Measurements from ENCODE around the gene CARHSP1. TPM values are rescaled to one million over a fixed set of nuclear protein-coding genes. Genes with fewer than 3 reads are reported as not detected.
"Not testable (repeated sequence)": the region's sequence is repeated elsewhere in the genome, so short reads cannot be mapped to it uniquely, and the experiment has no call there.

Gene CARHSP1
- total and polyA plus RNA-seq, 9 donors, result 53.2 to 102 (median 81.7) TPM

DNA sequence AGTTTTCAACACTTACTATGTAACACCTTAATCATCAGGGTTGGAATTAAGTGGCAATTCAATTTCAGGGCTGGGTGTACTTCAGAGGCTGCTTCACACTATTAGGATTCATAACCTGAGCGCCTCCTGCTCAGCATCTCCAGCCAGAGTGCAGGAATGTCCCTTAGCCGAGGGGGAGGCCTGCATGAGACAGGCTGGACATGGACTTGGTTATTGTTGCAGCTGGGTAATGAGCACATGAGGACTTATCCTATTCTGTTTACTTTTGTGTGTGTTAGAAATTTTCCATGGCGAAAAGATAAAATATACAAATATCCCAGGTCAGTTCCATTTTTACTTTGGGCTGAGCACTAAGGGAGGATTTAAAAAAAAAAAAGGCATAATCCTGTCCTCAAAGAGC lies 60.8 kb downstream of the CARHSP1 start:
- Histone ChIP-seq H3K27me3 (no peaks in the 10 kb centered on the region), H3K4me1 (ENCODE audit: insufficient read depth) (no peaks in the 10 kb centered on the region), H3K27ac (no peak overlapping the region), H3K9me3 (no peaks in the 10 kb centered on the region), H3K4me3 (no peak overlapping the region), H3K36me3 (no peaks in the 10 kb centered on the region)
- DNase-seq, result no peak
- WGBS, 3 donors, result 89 to 94% (median 93%) methylated on average over 3 of the region's 3 CpGs
- TF ChIP-seq EP300 (IDR thresholded peaks at IDR 0.05) (no peak), POLR2A (IDR thresholded peaks at IDR 0.05) (no peak)
- TF ChIP-seq, protein P1, sequence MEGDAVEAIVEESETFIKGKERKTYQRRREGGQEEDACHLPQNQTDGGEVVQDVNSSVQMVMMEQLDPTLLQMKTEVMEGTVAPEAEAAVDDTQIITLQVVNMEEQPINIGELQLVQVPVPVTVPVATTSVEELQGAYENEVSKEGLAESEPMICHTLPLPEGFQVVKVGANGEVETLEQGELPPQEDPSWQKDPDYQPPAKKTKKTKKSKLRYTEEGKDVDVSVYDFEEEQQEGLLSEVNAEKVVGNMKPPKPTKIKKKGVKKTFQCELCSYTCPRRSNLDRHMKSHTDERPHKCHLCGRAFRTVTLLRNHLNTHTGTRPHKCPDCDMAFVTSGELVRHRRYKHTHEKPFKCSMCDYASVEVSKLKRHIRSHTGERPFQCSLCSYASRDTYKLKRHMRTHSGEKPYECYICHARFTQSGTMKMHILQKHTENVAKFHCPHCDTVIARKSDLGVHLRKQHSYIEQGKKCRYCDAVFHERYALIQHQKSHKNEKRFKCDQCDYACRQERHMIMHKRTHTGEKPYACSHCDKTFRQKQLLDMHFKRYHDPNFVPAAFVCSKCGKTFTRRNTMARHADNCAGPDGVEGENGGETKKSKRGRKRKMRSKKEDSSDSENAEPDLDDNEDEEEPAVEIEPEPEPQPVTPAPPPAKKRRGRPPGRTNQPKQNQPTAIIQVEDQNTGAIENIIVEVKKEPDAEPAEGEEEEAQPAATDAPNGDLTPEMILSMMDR (IDR thresholded peaks at IDR 0.05), result no peak
- intact Hi-C loops (cut with DNase I), result no loop called here

DNA sequence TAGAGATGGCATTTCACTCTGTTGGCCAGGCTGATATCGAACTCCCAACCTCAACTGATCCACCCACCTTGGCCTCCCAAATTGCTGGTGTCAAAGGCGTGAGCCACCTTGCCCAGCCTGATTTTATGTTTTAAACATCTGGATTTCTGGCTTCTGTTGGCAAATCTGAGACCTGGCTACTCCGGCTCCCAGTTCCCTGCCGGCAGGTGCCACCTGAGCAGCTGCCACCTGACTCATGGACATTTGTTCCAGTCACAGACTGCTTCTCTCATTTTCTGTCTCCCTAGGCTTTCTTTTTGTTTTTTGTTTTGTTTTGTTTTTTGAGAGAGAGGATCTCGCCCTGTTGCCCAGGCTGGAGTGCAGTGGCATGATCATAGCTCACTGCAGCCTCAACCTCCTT lies 61.6 kb downstream of the CARHSP1 start:
- no peaks in the 10 kb centered on the region for H3K9me3 ChIP-seq
- TF ChIP-seq, protein P1 (IDR thresholded peaks at IDR 0.05), result no peak
- TF ChIP-seq EP300 (IDR thresholded peaks at IDR 0.05), result no peak
- no peak for TF ChIP-seq POLR2A (IDR thresholded peaks at IDR 0.05)
- H3K27ac ChIP-seq, result no peak overlapping the region
- intact Hi-C loops (cut with DNase I), result no loop called here
- no peak for DNase-seq
- no peaks in the 10 kb centered on the region for H3K27me3 ChIP-seq
- H3K4me1 ChIP-seq (ENCODE audit: insufficient read depth), result no peaks in the 10 kb centered on the region
- H3K36me3 ChIP-seq, result no peaks in the 10 kb centered on the region
- no peak overlapping the region for H3K4me3 ChIP-seq
- WGBS, 3 donors, result 96 to 99% (median 98%) methylated on average over 5 of the region's 5 CpGs

DNA sequence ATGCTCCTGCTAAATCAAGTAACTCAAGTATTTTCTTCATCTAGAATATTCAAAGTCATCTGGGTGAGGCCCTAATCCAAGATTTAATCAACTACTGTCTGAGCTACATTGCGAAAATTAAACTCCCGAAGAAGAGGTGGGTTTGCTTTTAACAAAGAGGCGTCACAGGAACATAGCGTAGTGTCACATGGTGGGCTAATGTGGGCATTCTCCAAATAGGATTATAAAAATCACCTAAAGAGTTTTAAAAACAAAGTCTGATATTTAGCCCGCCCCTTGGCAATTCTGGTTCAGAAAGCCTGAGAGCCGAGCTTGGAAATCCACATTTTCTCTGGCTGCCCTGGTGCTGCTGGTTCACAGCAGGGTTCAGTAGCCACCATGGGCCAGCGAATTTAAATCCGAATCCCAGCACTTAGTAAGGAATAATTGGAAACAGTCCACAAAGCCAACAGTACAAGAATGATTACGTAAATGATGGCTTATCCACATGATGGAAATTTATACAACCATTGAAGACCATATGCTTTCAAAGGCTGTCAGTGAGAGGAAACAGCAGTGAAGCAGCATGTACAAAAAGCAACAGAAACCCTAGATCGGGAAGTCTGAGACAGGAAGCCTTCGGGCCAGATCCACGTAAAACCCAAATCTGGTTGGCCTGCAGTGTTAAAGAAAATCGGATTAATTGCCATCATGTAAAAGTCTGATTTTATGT lies 62.4 kb downstream of the CARHSP1 start:
- Histone ChIP-seq H3K27ac (no peak overlapping the region), H3K9me3 (no peaks in the 10 kb centered on the region), H3K36me3 (no peaks in the 10 kb centered on the region), H3K4me1 (ENCODE audit: insufficient read depth) (no peaks in the 10 kb centered on the region), H3K4me3 (no peak overlapping the region), H3K27me3 (no peaks in the 10 kb centered on the region)
- no peak for DNase-seq
- intact Hi-C loops (cut with DNase I), result no loop called here
- TF ChIP-seq EP300 (IDR thresholded peaks at IDR 0.05) (no peak), POLR2A (IDR thresholded peaks at IDR 0.05) (no peak)
- TF ChIP-seq, protein P1 (IDR thresholded peaks at IDR 0.05), result no peak
- WGBS, 3 donors, result 90 to 92% (median 90%) methylated on average over 13 of the region's 13 CpGs

DNA sequence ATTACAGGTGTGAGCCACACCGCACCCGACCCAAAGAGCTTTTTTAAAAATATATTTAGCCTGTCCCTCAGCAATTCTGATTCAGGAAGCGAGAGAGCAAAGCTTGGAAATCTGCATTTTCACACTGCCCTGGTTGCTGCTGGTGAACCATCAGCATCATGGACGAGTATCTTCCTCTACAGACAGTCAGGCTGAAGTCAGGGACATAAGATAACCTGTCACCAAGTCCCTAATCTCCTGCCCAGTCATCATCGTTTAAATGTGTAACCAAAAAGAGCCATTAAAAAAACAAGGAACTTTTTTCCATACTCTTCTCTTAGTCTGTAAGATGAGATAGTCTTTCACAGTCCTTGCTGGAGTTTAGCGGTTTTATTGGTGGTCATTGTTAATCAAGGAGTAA lies 64.5 kb downstream of the CARHSP1 start:
- TF ChIP-seq EP300 (IDR thresholded peaks at IDR 0.05) (no peak), POLR2A (IDR thresholded peaks at IDR 0.05) (no peak)
- TF ChIP-seq, protein P1 (IDR thresholded peaks at IDR 0.05), result no peak
- intact Hi-C loops (cut with DNase I), result no loop called here
- Histone ChIP-seq H3K4me3 (no peak overlapping the region), H3K4me1 (ENCODE audit: insufficient read depth) (no peaks in the 10 kb centered on the region), H3K27ac (no peak overlapping the region), H3K27me3 (no peaks in the 10 kb centered on the region), H3K9me3 (no peaks in the 10 kb centered on the region), H3K36me3 (no peaks in the 10 kb centered on the region)
- WGBS, 3 donors, result 80 to 86% (median 82%) methylated on average over 6 of the region's 6 CpGs
- DNase-seq, result no peak

DNA sequence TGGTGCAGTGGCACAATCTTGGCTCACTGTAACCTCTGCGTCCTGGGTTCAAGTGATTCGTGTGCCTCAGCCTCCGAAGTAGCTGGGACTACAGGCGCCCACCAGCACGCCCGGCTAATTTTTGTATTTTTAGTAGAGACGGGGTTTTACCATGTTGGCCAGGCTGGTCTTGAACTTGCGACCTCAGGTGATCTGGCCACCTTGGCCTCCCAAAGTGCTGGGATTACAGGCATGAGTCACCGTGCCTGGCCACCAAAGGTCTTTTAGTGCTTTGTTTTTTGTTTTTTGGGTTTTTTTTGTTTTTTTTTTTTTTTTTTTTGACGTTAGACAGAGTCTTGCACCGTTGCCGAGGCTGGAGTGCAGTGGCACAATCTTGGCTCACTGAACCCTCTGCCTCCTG lies 65.1 kb downstream of the CARHSP1 start:
- H3K9me3 ChIP-seq; H3K27me3 ChIP-seq; H3K4me1 ChIP-seq (ENCODE audit: insufficient read depth); H3K36me3 ChIP-seq; H3K27ac ChIP-seq; H3K4me3 ChIP-seq; intact Hi-C loops (cut with DNase I); DNase-seq: not testable (repeated sequence)
- 84 to 89% (median 86%) methylated on average over 12 of the region's 12 CpGs for WGBS, 3 donors
